ENCODE results near the gene CCDC190. TPM values are rescaled to one million over a fixed set of nuclear protein-coding genes. Genes with fewer than 3 reads are reported as not detected.

Gene CCDC190
- total RNA-seq, 1 donor from 2014 or later = 0.13 TPM

DNA sequence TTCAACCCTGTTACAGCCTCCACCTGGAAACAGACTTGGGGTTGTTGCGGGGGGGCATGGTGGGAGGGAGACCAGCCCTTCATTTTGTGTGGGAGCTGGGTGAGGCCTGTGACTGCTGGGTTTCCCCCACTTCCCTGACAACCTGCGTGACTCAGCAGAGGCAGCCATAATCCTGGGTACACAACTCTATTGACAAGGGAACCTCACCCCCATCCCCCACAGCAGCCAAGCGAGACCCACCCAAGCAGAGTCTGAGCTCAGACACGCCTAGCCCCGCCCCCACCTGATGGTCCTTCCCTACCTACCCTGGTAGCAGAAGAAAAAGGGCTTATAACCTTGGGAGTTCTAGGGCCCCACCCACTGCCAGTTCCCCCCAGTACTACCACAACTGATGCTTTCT lies 8.0 kb upstream of the CCDC190 start:
- no peak for TF ChIP-seq CTCF (IDR thresholded peaks at IDR 0.05; ENCODE audit: unreplicated experiment)
- Mint-ChIP-seq H3K4me3 (no peak overlapping the region), H3K4me1 (no peaks in the 10 kb centered on the region), H3K27ac (no peak overlapping the region), H3K9me3 (peaks cover 46% of the 10 kb centered on the region), H3K27me3 (ENCODE audit: low read depth) (no peaks in the 10 kb centered on the region), H3K36me3 (peaks cover 10% of the 10 kb centered on the region)
- DNase-seq (ENCODE audit: low spot score in 2 of 2, unreplicated experiment in 2 of 2) = no peak

- no peak for TF ChIP-seq CTCF (IDR thresholded peaks at IDR 0.05; ENCODE audit: unreplicated experiment)
- Mint-ChIP-seq H3K27ac (no peak overlapping the region), H3K27me3 (ENCODE audit: low read depth) (no peaks in the 10 kb centered on the region), H3K4me1 (peaks cover 6% of the 10 kb centered on the region), H3K9me3 (peaks cover 9% of the 10 kb centered on the region), H3K36me3 (no peaks in the 10 kb centered on the region), H3K4me3 (no peak overlapping the region)
- no peak for DNase-seq (ENCODE audit: low spot score in 2 of 2, unreplicated experiment in 2 of 2)
Observed at GRCh38 chr1:162861625-162862024, 650 bp upstream of the CCDC190 start.

GRCh38 chr1:162859191-162859590 lies 1.8 kb downstream of the CCDC190 start:
- Mint-ChIP-seq H3K27me3 (ENCODE audit: low read depth) (no peaks in the 10 kb centered on the region), H3K27ac (no peak overlapping the region), H3K4me3 (no peak overlapping the region), H3K9me3 (peaks cover 2% of the 10 kb centered on the region), H3K36me3 (no peaks in the 10 kb centered on the region), H3K4me1 (peaks cover 16% of the 10 kb centered on the region)
- DNase-seq (ENCODE audit: low spot score in 2 of 2, unreplicated experiment in 2 of 2) = no peak
- TF ChIP-seq CTCF (IDR thresholded peaks at IDR 0.05; ENCODE audit: unreplicated experiment) = no peak

DNA sequence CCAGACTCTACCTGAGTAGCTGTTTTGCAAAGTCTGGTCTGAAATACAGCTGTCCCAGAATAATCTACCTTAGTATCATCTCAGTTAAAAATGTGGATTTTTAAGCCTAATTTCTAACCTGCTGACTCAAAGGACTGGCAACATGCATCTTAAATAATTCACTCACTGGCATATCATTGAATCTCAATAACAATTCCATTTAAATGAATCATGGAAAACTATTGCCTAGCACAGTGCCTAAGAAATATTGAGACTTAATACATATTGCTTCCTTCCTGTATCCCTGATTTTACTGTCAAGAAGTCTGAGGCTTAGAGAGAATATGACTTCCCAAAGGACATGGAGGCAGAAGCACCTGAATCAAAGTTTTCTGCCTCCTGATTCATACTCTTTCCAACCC lies 3.1 kb downstream of the CCDC190 start:
- no peaks in the 10 kb centered on the region for H3K27me3 Mint-ChIP-seq (ENCODE audit: low read depth)
- H3K27ac Mint-ChIP-seq = no peak overlapping the region
- no peak for TF ChIP-seq CTCF (IDR thresholded peaks at IDR 0.05; ENCODE audit: unreplicated experiment)
- H3K36me3 Mint-ChIP-seq = no peaks in the 10 kb centered on the region
- no peak for DNase-seq (ENCODE audit: low spot score in 2 of 2, unreplicated experiment in 2 of 2)
- no peaks in the 10 kb centered on the region for H3K9me3 Mint-ChIP-seq
- H3K4me1 Mint-ChIP-seq = peaks cover 19% of the 10 kb centered on the region
- no peak overlapping the region for H3K4me3 Mint-ChIP-seq

- no peak for TF ChIP-seq CTCF (IDR thresholded peaks at IDR 0.05; ENCODE audit: unreplicated experiment)
- Mint-ChIP-seq H3K4me3 (no peak overlapping the region), H3K27ac (peak overlapping the region; percentile 35), H3K27me3 (ENCODE audit: low read depth) (peaks cover 4% of the 10 kb centered on the region), H3K36me3 (no peaks in the 10 kb centered on the region), H3K4me1 (peaks cover 14% of the 10 kb centered on the region), H3K9me3 (no peaks in the 10 kb centered on the region)
- no peak for DNase-seq (ENCODE audit: low spot score in 2 of 2, unreplicated experiment in 2 of 2)
Observed at GRCh38 chr1:162856260-162856659, 4.7 kb downstream of the CCDC190 start.

Measured in mesothelial cell of epicardium (in vitro differentiated cells).